Measurements from ENCODE around the gene MMP13. TPM values are rescaled to one million over a fixed set of nuclear protein-coding genes. Genes with fewer than 3 reads are reported as not detected.

The MMP13 gene
- total RNA-seq, 3 donors from 2014 or later (not counting 1 experiment from before 2014, with no cell fraction given), result not detected

- H3K4me3 Mint-ChIP-seq, result no peak overlapping the region
- DNase-seq (no peak), ATAC-seq (no peak)
- no peaks in the 10 kb centered on the region for H3K36me3 Mint-ChIP-seq
- Histone ChIP-seq H3K27ac (ENCODE audit: low read length) (no peak overlapping the region), H3K4me1 (ENCODE audit: control insufficient read depth, insufficient read depth, low read length) (no peaks in the 10 kb centered on the region), H3K4me3 (ENCODE audit: low read length) (no peak overlapping the region), H3K27me3 (ENCODE audit: control insufficient read depth, insufficient read depth, low read length) (no peaks in the 10 kb centered on the region), H3K36me3 (ENCODE audit: control insufficient read depth, insufficient read depth, low read length) (no peaks in the 10 kb centered on the region), H3K9me3 (ENCODE audit: control insufficient read depth, insufficient read depth, low read length) (no peaks in the 10 kb centered on the region)
- TF ChIP-seq CTCF (IDR thresholded peaks at IDR 0.05), result no peak
- peaks cover 0 to 2% of the 10 kb centered on the region in 2 donors for H3K9me3 Mint-ChIP-seq
- H3K27ac Mint-ChIP-seq, result no peak overlapping the region
- WGBS (ENCODE audit: insufficient coverage), result 77% methylated on average over 10 of the region's 14 CpGs
- H3K4me1 Mint-ChIP-seq, result no peaks in the 10 kb centered on the region
- intact Hi-C loops (cut with micrococcal nuclease), result no loop called here
- H3K27me3 Mint-ChIP-seq (ENCODE audit: low read depth in 2 of 2), result peaks cover 2 to 11% of the 10 kb centered on the region in 2 donors
Measured at GRCh38 chr11:102964867-102965266, 9.3 kb upstream of the MMP13 start.

- ATAC-seq, result no peak
- H3K4me1 Mint-ChIP-seq, result no peaks in the 10 kb centered on the region
Measured at GRCh38 chr11:102957953-102958352, 2.4 kb upstream of the MMP13 start.

GRCh38 chr11:102950622-102951081 is 4.9 kb downstream of the MMP13 start:
- Histone ChIP-seq H3K4me1 (ENCODE audit: control insufficient read depth, insufficient read depth, low read length) (no peaks in the 10 kb centered on the region), H3K27me3 (ENCODE audit: control insufficient read depth, insufficient read depth, low read length) (no peaks in the 10 kb centered on the region), H3K27ac (ENCODE audit: low read length) (no peak overlapping the region), H3K9me3 (ENCODE audit: control insufficient read depth, insufficient read depth, low read length) (no peaks in the 10 kb centered on the region), H3K36me3 (ENCODE audit: control insufficient read depth, insufficient read depth, low read length) (no peaks in the 10 kb centered on the region), H3K4me3 (ENCODE audit: low read length) (no peak overlapping the region)
- intact Hi-C loops (cut with micrococcal nuclease), result no loop called here
- H3K27ac Mint-ChIP-seq, result no peak overlapping the region
- no peak overlapping the region for H3K4me3 Mint-ChIP-seq
- ATAC-seq (no peak), DNase-seq (no peak)
- H3K4me1 Mint-ChIP-seq, result no peaks in the 10 kb centered on the region
- H3K27me3 Mint-ChIP-seq (ENCODE audit: low read depth in 2 of 2), result peaks cover 9 to 11% of the 10 kb centered on the region in 2 donors
- no peaks in the 10 kb centered on the region for H3K36me3 Mint-ChIP-seq
- no CpG with 5 or more reads among the region's 2 CpGs for WGBS (ENCODE audit: insufficient coverage)
- no peaks in the 10 kb centered on the region for H3K9me3 Mint-ChIP-seq
- TF ChIP-seq CTCF (IDR thresholded peaks at IDR 0.05), result no peak

More at GRCh38 chr11:102957953-102958352, 2.4 kb upstream of the MMP13 start:
- Mint-ChIP-seq H3K4me3 (no peak overlapping the region), H3K36me3 (no peaks in the 10 kb centered on the region), H3K9me3 (no peaks in the 10 kb centered on the region), H3K27me3 (ENCODE audit: low read depth in 2 of 2) (peaks cover 2 to 20% of the 10 kb centered on the region in 2 donors), H3K27ac (no peak overlapping the region)
- H3K36me3 ChIP-seq (ENCODE audit: control insufficient read depth, insufficient read depth, low read length), result no peaks in the 10 kb centered on the region
- no peak for TF ChIP-seq CTCF (IDR thresholded peaks at IDR 0.05)
- no peaks in the 10 kb centered on the region for H3K4me1 ChIP-seq (ENCODE audit: control insufficient read depth, insufficient read depth, low read length)
- 58% methylated on average over 2 of the region's 2 CpGs for WGBS (ENCODE audit: insufficient coverage)
- no peaks in the 10 kb centered on the region for H3K9me3 ChIP-seq (ENCODE audit: control insufficient read depth, insufficient read depth, low read length)
- H3K27me3 ChIP-seq (ENCODE audit: control insufficient read depth, insufficient read depth, low read length), result no peaks in the 10 kb centered on the region
- intact Hi-C loops (cut with micrococcal nuclease), result no loop called here
- no peak overlapping the region for H3K4me3 ChIP-seq (ENCODE audit: low read length)
- no peak for DNase-seq
- no peak overlapping the region for H3K27ac ChIP-seq (ENCODE audit: low read length)

- no peak for TF ChIP-seq CTCF (IDR thresholded peaks at IDR 0.05)
- intact Hi-C loops (cut with micrococcal nuclease), result no loop called here
Measured at GRCh38 chr11:102946237-102946636, 9.3 kb downstream of the MMP13 start.

More at GRCh38 chr11:102946237-102946636, 9.3 kb downstream of the MMP13 start:
- no peak overlapping the region for H3K27ac Mint-ChIP-seq
- H3K9me3 ChIP-seq (ENCODE audit: control insufficient read depth, insufficient read depth, low read length), result no peaks in the 10 kb centered on the region
- H3K4me1 Mint-ChIP-seq, result peaks cover 0 to under 1% of the 10 kb centered on the region in 2 donors
- H3K4me1 ChIP-seq (ENCODE audit: control insufficient read depth, insufficient read depth, low read length), result no peaks in the 10 kb centered on the region
- WGBS (ENCODE audit: insufficient coverage), result 85% methylated on average over 3 of the region's 3 CpGs
- H3K4me3 ChIP-seq (ENCODE audit: low read length), result no peak overlapping the region
- peaks cover 7 to 11% of the 10 kb centered on the region in 2 donors for H3K27me3 Mint-ChIP-seq (ENCODE audit: low read depth in 2 of 2)
- no peaks in the 10 kb centered on the region for H3K36me3 Mint-ChIP-seq
- H3K9me3 Mint-ChIP-seq, result no peaks in the 10 kb centered on the region
- no peak overlapping the region for H3K27ac ChIP-seq (ENCODE audit: low read length)
- H3K36me3 ChIP-seq (ENCODE audit: control insufficient read depth, insufficient read depth, low read length), result no peaks in the 10 kb centered on the region
- H3K27me3 ChIP-seq (ENCODE audit: control insufficient read depth, insufficient read depth, low read length), result no peaks in the 10 kb centered on the region
- no peak overlapping the region for H3K4me3 Mint-ChIP-seq
- DNase-seq, result no peak
- ATAC-seq, result no peak

Measured in natural killer cell (primary cell).